IPS-18c (cell line): Measurements from ENCODE around the gene PLEKHA4.

Source experiments
- H3K4me3 ChIP-seq: 2 replicates; pipeline ENCODE4 v1.7.0; 2013; ENCODE audit warnings: low read depth, mild to moderate bottlenecking, low read length, moderate library complexity; ENCODE audit not compliant: insufficient read depth
- H3K9me3 ChIP-seq: one replicate; pipeline ENCODE4 v1.6.1; 2013; ENCODE audit warnings: mild to moderate bottlenecking, low read length, moderate library complexity; ENCODE audit not compliant: control insufficient read depth, insufficient read depth

The PLEKHA4 gene

GRCh38 chr19:48845384-48845783, 23.0 kb downstream of the PLEKHA4 start:
- Histone ChIP-seq H3K4me3 (no peak overlapping the region), H3K9me3 (no peaks in the 10 kb centered on the region)

- Histone ChIP-seq H3K4me3 (no peak overlapping the region), H3K9me3 (no peaks in the 10 kb centered on the region)
Measured at GRCh38 chr19:48844472-48844871, 23.9 kb downstream of the PLEKHA4 start.

GRCh38 chr19:48842789-48843162, 25.6 kb downstream of the PLEKHA4 start:
- H3K4me3 ChIP-seq = no peak overlapping the region
- H3K9me3 ChIP-seq = no peaks in the 10 kb centered on the region

- Histone ChIP-seq H3K4me3 (no peak overlapping the region), H3K9me3 (no peaks in the 10 kb centered on the region)
Measured at GRCh38 chr19:48841571-48841970, 26.8 kb downstream of the PLEKHA4 start.

DNA sequence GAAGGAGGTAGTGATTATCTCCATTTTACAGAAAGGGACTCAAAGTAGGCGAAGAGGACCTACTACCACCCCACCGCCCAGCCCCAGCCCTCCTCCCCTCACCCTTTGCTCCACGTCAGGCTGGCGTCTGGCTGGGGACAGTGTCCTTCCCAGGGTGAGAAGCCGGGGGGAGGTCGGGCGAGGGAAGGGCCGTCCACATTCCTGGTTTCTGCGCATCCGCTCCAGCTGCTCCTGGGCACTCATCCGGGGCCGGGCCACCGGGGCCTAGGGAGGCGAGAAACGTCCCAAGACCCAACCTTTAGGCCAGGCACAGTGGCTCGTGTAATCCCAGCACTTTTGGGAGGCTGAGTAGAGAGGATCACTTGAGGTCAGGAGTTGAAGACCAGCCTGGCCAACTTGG, 27.4 kb downstream of the PLEKHA4 start:
- H3K9me3 ChIP-seq = no peaks in the 10 kb centered on the region
- no peak overlapping the region for H3K4me3 ChIP-seq

- H3K4me3 ChIP-seq = peak overlapping the region; percentile 69
- H3K9me3 ChIP-seq = no peaks in the 10 kb centered on the region
Measured at GRCh38 chr19:48837687-48838086, 30.7 kb downstream of the PLEKHA4 start.

GRCh38 chr19:48837051-48837524, 31.3 kb downstream of the PLEKHA4 start:
- H3K9me3 ChIP-seq = no peaks in the 10 kb centered on the region
- peak overlapping the region; percentile 69 for H3K4me3 ChIP-seq

DNA sequence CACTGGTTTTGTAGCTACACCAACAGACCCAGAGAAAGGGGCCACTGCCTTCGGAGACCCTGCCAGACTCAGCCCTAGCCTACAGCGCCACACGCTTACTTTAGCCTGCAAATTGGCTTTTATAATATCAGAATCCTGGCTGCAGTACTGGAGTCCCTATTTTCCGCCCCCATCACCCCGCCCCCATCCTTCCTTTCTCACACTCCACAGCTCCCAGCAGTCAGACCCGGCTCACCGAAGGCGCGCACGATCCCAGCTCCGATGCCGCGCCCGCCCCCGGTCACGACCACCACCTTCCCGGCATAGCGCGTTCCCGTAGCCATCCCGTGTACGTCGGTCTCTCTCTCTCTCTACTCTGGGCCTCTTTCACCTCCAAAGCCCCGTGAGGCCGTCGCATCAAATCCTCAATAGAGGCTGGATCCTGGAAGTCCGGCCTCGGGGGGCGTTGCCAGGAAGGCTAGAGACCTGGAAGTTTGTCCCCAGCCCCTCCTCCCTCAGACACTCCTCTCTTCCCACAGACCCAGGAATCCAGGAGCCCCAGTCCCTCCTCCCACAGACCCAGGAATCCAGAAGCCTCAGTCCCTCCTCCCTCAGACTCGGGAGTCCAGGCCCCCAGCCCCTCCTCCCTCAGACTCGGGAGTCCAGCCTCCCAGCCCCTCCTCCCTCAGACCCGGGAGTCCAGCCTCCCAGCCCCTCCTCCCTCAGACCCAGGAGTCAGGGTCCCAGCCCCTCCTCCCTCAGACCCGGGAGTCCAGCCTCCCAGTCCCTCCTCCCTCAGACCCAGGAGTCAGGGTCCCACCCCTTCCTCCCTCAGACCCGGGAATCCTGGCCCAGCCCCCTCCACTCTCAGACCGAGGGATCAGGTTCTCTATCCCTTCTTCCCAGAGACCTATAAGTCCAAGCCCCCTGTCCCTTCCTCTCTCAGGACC, 32.1 kb downstream of the PLEKHA4 start, which contains the start of gene HSD17B14:
HSD17B14 (minus strand) TSS at position 403 of the 929 bp plus-strand sequence; CDS start at position 323, 80 bp downstream.
- H3K9me3 ChIP-seq = no peaks in the 10 kb centered on the region
- H3K4me3 ChIP-seq = peak within 1 kb of the TSS; percentile 69

DNA sequence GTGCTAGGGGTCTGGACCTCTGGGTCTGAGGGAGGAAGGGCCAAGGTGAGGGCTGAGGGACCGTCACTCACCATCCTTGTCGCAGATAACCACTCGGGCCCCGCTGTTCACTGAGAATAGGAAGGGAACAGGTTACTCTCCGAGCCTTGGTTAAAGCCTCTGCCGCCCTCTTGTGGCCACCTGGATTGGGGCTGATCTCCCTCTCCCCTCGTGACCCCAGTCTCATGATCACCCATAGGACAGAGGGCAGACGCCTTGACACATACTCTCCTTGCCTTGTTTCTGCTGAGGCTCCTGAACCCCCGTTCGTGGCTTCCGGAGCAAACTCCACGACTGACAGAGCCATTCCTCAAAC, 32.7 kb downstream of the PLEKHA4 start:
- no peaks in the 10 kb centered on the region for H3K9me3 ChIP-seq
- H3K4me3 ChIP-seq = peak overlapping the region; percentile 69

- H3K9me3 ChIP-seq = no peaks in the 10 kb centered on the region
- no peak overlapping the region for H3K4me3 ChIP-seq
Measured at GRCh38 chr19:48833977-48834376, 34.4 kb downstream of the PLEKHA4 start.

DNA sequence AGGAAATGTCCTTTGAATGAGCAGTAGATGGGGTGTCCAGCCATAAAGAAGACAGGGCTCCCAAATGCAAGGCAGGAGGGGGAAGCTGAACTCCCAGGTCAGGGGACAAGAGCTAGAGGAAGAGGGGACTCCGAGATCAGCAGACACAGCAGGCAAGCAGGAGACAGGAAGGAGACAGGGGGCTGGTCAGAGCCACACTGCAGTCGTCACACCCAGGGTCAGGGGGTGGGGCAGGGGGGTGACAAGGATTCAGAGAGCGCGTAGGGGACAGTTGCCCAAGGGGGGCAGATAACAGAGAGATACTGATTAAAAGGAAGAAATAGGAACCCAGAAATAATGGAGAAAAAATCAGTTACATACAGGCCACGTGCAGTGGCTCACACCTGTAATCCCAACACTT, 35.4 kb downstream of the PLEKHA4 start:
- Histone ChIP-seq H3K4me3 (no peak overlapping the region), H3K9me3 (no peaks in the 10 kb centered on the region)

DNA sequence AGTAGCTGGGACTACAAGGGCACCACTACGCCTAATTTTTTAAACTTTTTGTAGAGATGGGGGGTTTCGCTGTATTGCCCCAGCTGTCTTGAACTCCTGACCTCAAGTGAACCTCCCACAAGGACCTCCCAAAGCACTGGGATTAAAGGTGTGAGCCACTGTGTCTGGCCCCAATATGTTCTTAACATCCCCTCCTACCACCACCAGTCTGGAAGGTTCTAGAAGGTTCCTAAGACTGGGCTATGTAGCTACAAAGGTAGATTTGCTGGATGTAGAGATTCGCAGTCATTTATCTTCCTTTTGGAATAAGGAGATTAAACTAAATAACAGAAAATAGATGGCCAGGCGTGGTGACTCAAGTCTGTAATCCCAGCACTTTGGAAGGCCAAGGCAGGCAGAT, 37.5 kb downstream of the PLEKHA4 start:
- no peak overlapping the region for H3K4me3 ChIP-seq
- no peaks in the 10 kb centered on the region for H3K9me3 ChIP-seq

DNA sequence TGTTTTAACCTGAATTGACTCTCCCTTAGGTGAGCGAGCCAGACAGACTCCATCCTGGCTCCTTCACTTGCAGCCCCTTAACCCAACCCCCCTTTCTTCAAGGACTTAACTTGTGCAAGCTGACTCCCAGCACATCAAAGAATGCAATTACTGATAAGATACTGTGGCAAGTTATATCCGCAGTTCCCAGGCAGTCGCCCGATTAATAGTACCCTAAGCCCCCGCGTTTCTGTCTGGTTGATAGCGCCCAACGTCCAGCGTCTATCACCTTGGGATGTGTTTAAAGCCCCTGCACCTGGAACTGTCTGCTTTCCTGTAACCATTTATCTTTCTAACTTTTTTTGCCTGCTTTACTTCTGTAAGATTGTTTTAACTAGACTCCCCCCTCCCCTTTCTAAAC, 38.3 kb downstream of the PLEKHA4 start:
- Histone ChIP-seq H3K9me3 (no peaks in the 10 kb centered on the region), H3K4me3 (no peak overlapping the region)

GRCh38 chr19:48826606-48827020, 41.8 kb downstream of the PLEKHA4 start:
- no peaks in the 10 kb centered on the region for H3K9me3 ChIP-seq
- no peak overlapping the region for H3K4me3 ChIP-seq

- no peak overlapping the region for H3K4me3 ChIP-seq
Measured at GRCh38 chr19:48822514-48822913, 45.9 kb downstream of the PLEKHA4 start.

DNA sequence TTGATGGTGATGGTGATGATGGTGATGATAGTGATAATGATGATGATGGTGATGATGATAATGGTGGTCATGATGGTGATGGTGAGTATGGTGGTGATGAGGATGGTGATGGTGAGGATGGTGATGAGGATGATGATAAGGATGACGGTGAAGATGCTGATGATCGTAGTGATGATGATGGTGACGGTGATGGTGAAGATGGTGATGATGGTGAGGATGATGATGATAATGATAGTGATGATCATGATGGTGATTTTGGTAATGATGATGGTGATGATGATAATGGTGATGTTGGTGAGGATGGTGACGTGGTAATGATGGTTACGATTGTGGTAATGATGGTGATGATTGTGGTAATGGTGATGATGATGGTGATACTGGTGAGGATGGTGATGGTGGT, 46.8 kb downstream of the PLEKHA4 start:
- H3K9me3 ChIP-seq = no peaks in the 10 kb centered on the region
- no peak overlapping the region for H3K4me3 ChIP-seq

More at GRCh38 chr19:48822514-48822913, 45.9 kb downstream of the PLEKHA4 start:
- no peaks in the 10 kb centered on the region for H3K9me3 ChIP-seq

- H3K4me3 ChIP-seq = no peak overlapping the region
- no peaks in the 10 kb centered on the region for H3K9me3 ChIP-seq
Measured at GRCh38 chr19:48819366-48819816, 49.0 kb downstream of the PLEKHA4 start.

DNA sequence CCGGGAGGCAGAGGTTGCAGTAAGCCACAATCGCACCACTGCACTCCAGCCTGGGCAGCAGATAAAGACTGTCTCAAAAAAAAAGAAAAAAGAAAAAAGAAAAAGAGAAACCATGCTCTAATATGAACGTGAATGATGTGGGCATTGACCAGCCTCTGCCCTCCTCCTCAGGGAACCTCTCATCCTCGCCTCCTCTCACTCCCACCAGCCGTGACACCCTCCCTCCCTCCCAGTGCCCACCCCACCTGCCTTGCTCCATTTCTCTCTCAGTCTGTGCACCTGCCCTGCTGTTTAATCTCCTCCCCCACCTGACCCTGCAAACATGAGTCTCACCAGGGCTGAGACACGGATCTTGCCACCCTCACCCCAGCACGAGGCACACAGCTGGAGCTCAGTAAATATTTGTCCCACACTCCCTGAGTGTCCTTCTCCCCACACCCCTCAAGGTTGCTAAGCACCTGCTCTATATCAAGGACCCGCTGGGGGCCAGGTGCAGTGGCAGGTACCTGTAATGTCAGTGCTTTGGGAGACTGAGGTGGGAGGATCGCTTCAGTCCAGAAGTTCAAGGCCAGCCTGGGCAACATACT, 50.1 kb downstream of the PLEKHA4 start:
- no peaks in the 10 kb centered on the region for H3K9me3 ChIP-seq
- H3K4me3 ChIP-seq = no peak overlapping the region
